ENCODE measurements around the gene TNRC6C. TPM values are rescaled to one million over a fixed set of nuclear protein-coding genes. Genes with fewer than 3 reads are reported as not detected.
A peak's percentile ranks its signal among the peaks of the same experiment; 100 is the strongest.

Gene TNRC6C
- total RNA-seq, 1 donor from 2014 or later, result 25.8 TPM

DNA sequence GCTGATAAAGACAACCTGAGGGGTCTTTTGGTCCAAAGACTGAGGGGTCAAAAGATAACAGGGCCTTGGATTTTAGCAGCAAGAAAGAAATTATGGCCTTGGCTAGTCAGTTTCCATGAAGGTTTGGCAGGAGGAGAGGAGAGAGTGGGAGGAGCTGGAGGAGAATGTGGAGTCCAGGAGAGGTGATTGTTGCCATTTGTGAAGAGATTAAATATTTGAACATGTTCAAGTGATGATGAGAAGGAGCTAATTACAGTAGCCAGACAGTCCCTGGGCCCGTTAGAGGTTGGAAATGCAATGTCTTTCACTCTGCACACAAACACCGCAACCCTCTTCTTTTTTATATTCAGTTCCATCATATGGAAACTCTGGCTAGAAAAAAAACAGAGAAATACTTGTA is 68.6 kb downstream of the TNRC6C start:
- no peak overlapping the region for H3K27ac ChIP-seq
- no peak for DNase-seq (ENCODE audit: low spot score in 2 of 2)
- intact Hi-C loops (cut with DNase I), result no loop called here
- peaks cover 0 to 6% of the 10 kb centered on the region in 2 donors for H3K36me3 ChIP-seq
- H3K4me1 ChIP-seq, result peaks cover 0 to 3% of the 10 kb centered on the region in 2 donors
- no peaks in the 10 kb centered on the region for H3K9me3 ChIP-seq
- no peaks in the 10 kb centered on the region for H3K27me3 ChIP-seq
- no peak overlapping the region for H3K4me3 ChIP-seq
- TF ChIP-seq, protein P1, sequence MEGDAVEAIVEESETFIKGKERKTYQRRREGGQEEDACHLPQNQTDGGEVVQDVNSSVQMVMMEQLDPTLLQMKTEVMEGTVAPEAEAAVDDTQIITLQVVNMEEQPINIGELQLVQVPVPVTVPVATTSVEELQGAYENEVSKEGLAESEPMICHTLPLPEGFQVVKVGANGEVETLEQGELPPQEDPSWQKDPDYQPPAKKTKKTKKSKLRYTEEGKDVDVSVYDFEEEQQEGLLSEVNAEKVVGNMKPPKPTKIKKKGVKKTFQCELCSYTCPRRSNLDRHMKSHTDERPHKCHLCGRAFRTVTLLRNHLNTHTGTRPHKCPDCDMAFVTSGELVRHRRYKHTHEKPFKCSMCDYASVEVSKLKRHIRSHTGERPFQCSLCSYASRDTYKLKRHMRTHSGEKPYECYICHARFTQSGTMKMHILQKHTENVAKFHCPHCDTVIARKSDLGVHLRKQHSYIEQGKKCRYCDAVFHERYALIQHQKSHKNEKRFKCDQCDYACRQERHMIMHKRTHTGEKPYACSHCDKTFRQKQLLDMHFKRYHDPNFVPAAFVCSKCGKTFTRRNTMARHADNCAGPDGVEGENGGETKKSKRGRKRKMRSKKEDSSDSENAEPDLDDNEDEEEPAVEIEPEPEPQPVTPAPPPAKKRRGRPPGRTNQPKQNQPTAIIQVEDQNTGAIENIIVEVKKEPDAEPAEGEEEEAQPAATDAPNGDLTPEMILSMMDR (IDR thresholded peaks at IDR 0.05), result no peak

DNA sequence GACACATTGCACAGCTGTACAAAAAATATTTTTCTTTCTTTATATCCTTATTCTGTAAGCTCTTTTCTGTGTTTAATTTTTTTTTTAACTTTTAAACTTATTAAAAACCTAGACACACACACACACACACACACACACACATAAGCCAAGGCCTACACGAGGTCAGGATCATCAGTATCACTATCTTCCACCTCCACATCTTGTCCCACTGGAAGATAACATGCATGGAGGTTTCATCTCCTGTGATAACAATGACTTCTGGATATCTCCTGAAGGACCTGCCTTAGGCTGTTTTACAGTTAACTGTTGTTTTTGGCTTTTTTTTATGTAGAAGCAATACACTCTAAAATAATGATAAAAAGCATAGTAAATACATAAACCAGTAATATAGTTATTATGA is 71.2 kb downstream of the TNRC6C start:
- no peak for DNase-seq (ENCODE audit: low spot score in 2 of 2)
- Histone ChIP-seq H3K27me3 (no peaks in the 10 kb centered on the region), H3K4me3 (no peak overlapping the region), H3K4me1 (peaks cover 8 to 13% of the 10 kb centered on the region in 2 donors), H3K27ac (no peak overlapping the region), H3K36me3 (peaks cover 0 to 6% of the 10 kb centered on the region in 2 donors), H3K9me3 (no peaks in the 10 kb centered on the region)
- intact Hi-C loops (cut with DNase I), result no loop called here
- TF ChIP-seq, protein P1 (IDR thresholded peaks at IDR 0.05), result no peak

DNA sequence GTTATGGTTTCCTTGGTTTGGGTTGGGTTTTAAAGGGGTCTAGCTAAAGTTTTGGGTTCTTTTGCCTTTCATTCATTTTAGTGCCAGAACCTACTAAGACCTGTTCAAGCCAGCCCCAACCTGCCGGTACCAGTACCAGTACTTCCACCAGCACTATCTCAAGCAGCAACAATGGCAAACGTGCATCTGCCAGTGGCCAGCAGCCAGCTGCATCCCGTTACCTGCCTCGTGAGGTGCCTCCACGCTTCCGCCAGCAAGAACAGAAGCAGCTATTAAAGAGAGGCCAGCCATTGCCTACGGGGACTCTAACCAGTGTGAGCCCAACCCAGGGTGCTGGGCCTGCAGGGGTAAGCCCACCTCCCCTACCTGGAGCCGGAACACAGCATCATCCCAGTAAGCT is 72.9 kb downstream of the TNRC6C start:
- TF ChIP-seq, protein P1 (IDR thresholded peaks at IDR 0.05), result no peak
- DNase-seq (ENCODE audit: low spot score in 2 of 2), result no peak
- Histone ChIP-seq H3K9me3 (no peaks in the 10 kb centered on the region), H3K4me3 (no peak overlapping the region), H3K4me1 (peaks cover 8 to 17% of the 10 kb centered on the region in 2 donors), H3K27ac (peak overlapping the region in 1 of 2 donors; percentile 75), H3K36me3 (peaks cover 0 to 6% of the 10 kb centered on the region in 2 donors), H3K27me3 (no peaks in the 10 kb centered on the region)
- intact Hi-C loops (cut with DNase I), result no loop called here

DNA sequence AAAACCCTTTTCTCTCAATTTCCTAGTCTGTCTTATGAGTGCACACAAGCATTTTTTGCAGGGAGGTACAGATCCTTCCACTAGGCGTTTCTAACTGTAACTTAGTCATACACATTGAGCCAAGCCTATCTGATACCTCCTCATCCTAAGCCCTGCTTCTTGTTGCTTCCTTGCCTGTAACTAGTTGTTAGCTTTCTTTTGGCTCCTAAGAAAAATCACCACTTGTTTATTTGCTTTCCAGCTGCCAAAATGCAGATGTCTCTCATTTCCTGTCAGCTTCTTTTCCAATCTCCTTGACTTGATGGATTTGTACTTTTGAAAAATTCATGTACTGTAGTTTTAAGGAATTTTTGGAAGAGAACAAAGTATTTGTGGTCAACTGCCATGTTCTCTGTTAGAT is 73.7 kb downstream of the TNRC6C start:
- intact Hi-C loops (cut with DNase I), result no loop called here
- DNase-seq (ENCODE audit: low spot score in 2 of 2), result no peak
- no peaks in the 10 kb centered on the region for H3K27me3 ChIP-seq
- H3K36me3 ChIP-seq, result peaks cover 0 to 6% of the 10 kb centered on the region in 2 donors
- H3K9me3 ChIP-seq, result no peaks in the 10 kb centered on the region
- no peak overlapping the region for H3K4me3 ChIP-seq
- peak overlapping the region; percentile 75 to 80 for H3K27ac ChIP-seq
- H3K4me1 ChIP-seq, result peaks cover 8 to 17% of the 10 kb centered on the region in 2 donors
- TF ChIP-seq, protein P1 (IDR thresholded peaks at IDR 0.05), result no peak

DNA sequence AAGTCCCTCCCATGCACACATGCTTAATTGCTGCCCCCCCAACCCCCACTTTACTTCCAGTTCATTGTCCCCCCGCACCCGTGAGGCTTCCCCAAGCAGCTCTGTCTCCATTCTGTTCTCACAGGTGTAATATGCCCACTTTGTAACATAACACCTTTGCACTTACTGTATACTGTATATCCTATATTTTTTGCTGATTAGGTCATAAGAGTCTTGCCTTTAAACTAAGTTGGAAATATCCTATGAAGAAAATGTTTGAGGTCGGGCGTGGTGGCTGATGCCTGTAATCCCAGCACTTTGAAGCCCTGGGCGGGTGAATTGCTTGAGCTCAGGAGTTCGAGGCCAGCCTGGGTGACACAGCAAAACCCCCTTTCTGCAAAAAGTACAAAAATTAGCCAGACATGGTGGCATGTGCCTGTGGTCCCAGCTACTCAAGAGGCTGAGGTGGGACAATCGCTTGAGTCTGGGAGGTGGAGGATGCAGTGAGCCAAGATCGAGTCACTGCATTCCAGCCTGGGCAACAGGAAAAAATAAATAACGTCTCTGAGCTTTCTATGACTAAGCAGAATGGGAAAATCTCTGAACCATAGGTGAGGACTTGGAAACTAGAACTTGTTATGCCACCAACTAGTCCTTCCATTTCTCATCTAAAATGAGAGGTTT is 76.1 kb downstream of the TNRC6C start:
- Histone ChIP-seq H3K4me3 (no peak overlapping the region), H3K27ac (peak overlapping the region; percentile 75 to 80), H3K9me3 (no peaks in the 10 kb centered on the region), H3K36me3 (peaks cover 0 to 9% of the 10 kb centered on the region in 2 donors), H3K27me3 (no peaks in the 10 kb centered on the region), H3K4me1 (peaks cover 8 to 17% of the 10 kb centered on the region in 2 donors)
- intact Hi-C loops (cut with DNase I), result no loop called here
- no peak for DNase-seq (ENCODE audit: low spot score in 2 of 2)
- TF ChIP-seq, protein P1 (IDR thresholded peaks at IDR 0.05), result no peak
